HG03066 (cell line): ENCODE measurements around the gene CHRND.
"Not testable (repeated sequence)": the region's sequence is repeated elsewhere in the genome, so short reads cannot be mapped to it uniquely, and the experiment has no call there.

Source experiments
- ATAC-seq: cut with Tn5 transposase; IDR thresholded peaks from one replicate; pipeline ENCODE4 v1.9.1; 2021; ENCODE audit warnings: low read depth; ENCODE audit not compliant: unreplicated experiment

Gene CHRND

GRCh38 chr2:232524771-232525170 lies 1.2 kb upstream of the CHRND start:
- no peak for ATAC-seq

GRCh38 chr2:232525199-232525598 lies 761 bp upstream of the CHRND start:
- ATAC-seq, result no peak

GRCh38 chr2:232526372-232526941 lies 497 bp downstream of the CHRND start:
- no peak for ATAC-seq

GRCh38 chr2:232527905-232528470 lies 2.0 kb downstream of the CHRND start:
- no peak for ATAC-seq

GRCh38 chr2:232528746-232529460 lies 2.9 kb downstream of the CHRND start:
- ATAC-seq, result no peak

- ATAC-seq, result no peak
Measured at GRCh38 chr2:232529806-232530547, 4.0 kb downstream of the CHRND start.

- ATAC-seq, result no peak
Measured at GRCh38 chr2:232530626-232531260, 4.8 kb downstream of the CHRND start.

- no peak for ATAC-seq
Measured at GRCh38 chr2:232532419-232532818, 6.5 kb downstream of the CHRND start.

- not testable (repeated sequence) for ATAC-seq
Measured at GRCh38 chr2:232532821-232533220, 6.9 kb downstream of the CHRND start.

- no peak for ATAC-seq
Measured at GRCh38 chr2:232533944-232534710, 8.2 kb downstream of the CHRND start.

GRCh38 chr2:232534940-232535651 lies 9.1 kb downstream of the CHRND start:
- no peak for ATAC-seq

- ATAC-seq, result no peak
Measured at GRCh38 chr2:232535761-232536530, 10.0 kb downstream of the CHRND start.

- ATAC-seq, result no peak
Measured at GRCh38 chr2:232537079-232537478, 11.1 kb downstream of the CHRND start.

GRCh38 chr2:232537499-232537898 lies 11.5 kb downstream of the CHRND start:
- no peak for ATAC-seq

GRCh38 chr2:232538671-232539070 lies 12.7 kb downstream of the CHRND start:
- no peak for ATAC-seq

- no peak for ATAC-seq
Measured at GRCh38 chr2:232539298-232540231, 13.6 kb downstream of the CHRND start, which contains the start of gene CHRNG. CHRNG (plus strand) TSS chr2:232539692; CDS start chr2:232539748, 56 bp downstream.

GRCh38 chr2:232540441-232541041 lies 14.6 kb downstream of the CHRND start:
- no peak for ATAC-seq
